HepG2 (cell line): ENCODE measurements around the gene VSIG10L. TPM values are rescaled to one million over a fixed set of nuclear protein-coding genes. Genes with fewer than 3 reads are reported as not detected.

ENCODE experiments used
- DPF2 ChIP-seq: sonication (generic); formaldehyde crosslinking; IDR thresholded peaks from 2 replicates; pipeline ENCODE4 v1.4.0; 2020; ENCODE audit warnings: mild to moderate bottlenecking, low read depth, missing genetic modification reagents, borderline replicate concordance
- HDAC1 ChIP-seq: sonication (generic); formaldehyde crosslinking; IDR thresholded peaks from 2 replicates; pipeline ENCODE4 v1.5.1; 2020; ENCODE audit warnings: mild to moderate bottlenecking, missing genetic modification reagents
- HDAC2 ChIP-seq: sonication (generic); formaldehyde crosslinking; IDR thresholded peaks from 2 replicates; pipeline ENCODE4 v1.4.0; 2020; ENCODE audit warnings: missing genetic modification reagents
- HNF4A ChIP-seq: sonication (generic); formaldehyde crosslinking; IDR thresholded peaks from 2 replicates; pipeline ENCODE4 v1.4.0; 2020; ENCODE audit warnings: missing genetic modification reagents
- HNRNPLL ChIP-seq: fragments of 200-400 bp; formaldehyde crosslinking; IDR thresholded peaks from 2 replicates; pipeline ENCODE4 v1.6.1; 2017; ENCODE audit warnings: mild to moderate bottlenecking, low read depth, low read length; ENCODE audit not compliant: poor library complexity, severe bottlenecking
- MED13 ChIP-seq: sonication (generic); formaldehyde crosslinking; IDR thresholded peaks from 2 replicates; pipeline ENCODE4 v1.5.0; 2020; ENCODE audit warnings: missing genetic modification reagents
- NR2F2 ChIP-seq: IDR thresholded peaks from 2 replicates; pipeline ENCODE4 v1.6.1; 2012; ENCODE audit warnings: low read depth, inconsistent platforms, borderline replicate concordance
- PAF1 ChIP-seq: IDR thresholded peaks from 2 replicates; pipeline ENCODE4 v1.6.1; 2016; ENCODE audit warnings: missing genetic modification reagents, missing compliant biosample characterization
- POLR2AphosphoS5 ChIP-seq: IDR thresholded peaks from 2 replicates; pipeline ENCODE4 v1.6.1; 2012; ENCODE audit warnings: low read depth, low read length
- PTBP1 ChIP-seq: fragments of 200-400 bp; formaldehyde crosslinking; IDR thresholded peaks from 2 replicates; pipeline ENCODE4 v1.6.1; 2018; ENCODE audit warnings: low read length, low read depth; ENCODE audit not compliant: poor library complexity, severe bottlenecking
- REXO4 ChIP-seq: sonication (generic); formaldehyde crosslinking; IDR thresholded peaks from 2 replicates; pipeline ENCODE4 v1.8.0; 2022; ENCODE audit warnings: missing genetic modification reagents, mild to moderate bottlenecking, borderline replicate concordance
- SMARCC2 ChIP-seq: fragments of 450-650 bp; IDR thresholded peaks from 2 replicates; pipeline ENCODE4 v1.6.1; 2017; ENCODE audit warnings: antibody characterized with exemption, mild to moderate bottlenecking
- ZFY ChIP-seq: sonication (generic); formaldehyde crosslinking; IDR thresholded peaks from 2 replicates; pipeline ENCODE4 v1.4.0; 2020; ENCODE audit warnings: missing genetic modification reagents
- ZNF264 ChIP-seq: sonication (generic); formaldehyde crosslinking; IDR thresholded peaks from 2 replicates; pipeline ENCODE4 v1.4.0; 2020; ENCODE audit warnings: missing genetic modification reagents
- ZNF724P ChIP-seq: sonication (generic); formaldehyde crosslinking; IDR thresholded peaks from 2 replicates; pipeline ENCODE4 v1.8.0; 2022; ENCODE audit warnings: missing genetic modification reagents, borderline replicate concordance
- ZNF776 ChIP-seq: sonication (generic); formaldehyde crosslinking; IDR thresholded peaks from 2 replicates; pipeline ENCODE4 v1.4.0; 2020; ENCODE audit warnings: mild to moderate bottlenecking, missing genetic modification reagents
- polyA plus RNA-seq, 8 experiments: library from polyadenylated mRNA; depleted of rRNA in 3 of 8; stranded (reverse) in 7 of 8; unstranded in 1 of 8; fragments of >200 nt; fragmentation: Illumina TruSeq in 4 of 8; extraction: Trizol in 4 of 8; gene quantifications; 2 replicates each; pipeline versions ENCODE4 v1.2.1 to v1.2.3, GENCODE V29; 2011 to 2016; ENCODE audit warnings: low read depth in 4 of 8, missing spikeins in 1 of 8, mixed read lengths in 1 of 8; ENCODE audit not compliant: insufficient read depth in 1 of 8
- total RNA-seq, 5 experiments: library from RNA; depleted of rRNA; stranded (reverse); fragments of >200 nt; fragmentation: Illumina TruSeq; extraction: Trizol; gene quantifications; 2 replicates each; pipeline ENCODE4 v1.2.3, GENCODE V29; 2016; ENCODE audit warnings: low read depth in 1 of 5
- TF ChIP-seq, protein P1 (sequence below): sonication (generic); formaldehyde crosslinking; IDR thresholded peaks from 2 replicates; pipeline ENCODE4 v1.4.0; 2020; ENCODE audit warnings: missing genetic modification reagents, borderline replicate concordance
- TF ChIP-seq, protein P2 (sequence below): IDR thresholded peaks from 2 replicates; pipeline ENCODE4 v1.6.1; 2016; ENCODE audit warnings: low read depth, control low read depth
- TF ChIP-seq, protein P3 (sequence below): fragments of 450-650 bp; IDR thresholded peaks from 2 replicates; pipeline ENCODE4 v1.6.1; 2017; ENCODE audit warnings: mild to moderate bottlenecking
- TF ChIP-seq, protein P4 (sequence below): sonication (generic); formaldehyde crosslinking; IDR thresholded peaks from 2 replicates; pipeline ENCODE4 v1.5.1; 2020; ENCODE audit warnings: mild to moderate bottlenecking, missing genetic modification reagents
- TF ChIP-seq, protein P5 (sequence below), 2 experiments: fragments of 450-650 bp in 1 of 2; sonication (generic) in 1 of 2; formaldehyde crosslinking; IDR thresholded peaks; 2 replicates each; pipeline versions ENCODE4 v1.5.0 to v1.8.0; 2020 to 2022; ENCODE audit warnings: mild to moderate bottlenecking in 1 of 2, missing genetic modification reagents in 1 of 2

Gene VSIG10L
- total and polyA plus RNA-seq, 2 of the 13 experiments (the other 11 are each of a cell fraction or from before 2014, with no cell fraction given) = 2.7 to 8.5 TPM

DNA sequence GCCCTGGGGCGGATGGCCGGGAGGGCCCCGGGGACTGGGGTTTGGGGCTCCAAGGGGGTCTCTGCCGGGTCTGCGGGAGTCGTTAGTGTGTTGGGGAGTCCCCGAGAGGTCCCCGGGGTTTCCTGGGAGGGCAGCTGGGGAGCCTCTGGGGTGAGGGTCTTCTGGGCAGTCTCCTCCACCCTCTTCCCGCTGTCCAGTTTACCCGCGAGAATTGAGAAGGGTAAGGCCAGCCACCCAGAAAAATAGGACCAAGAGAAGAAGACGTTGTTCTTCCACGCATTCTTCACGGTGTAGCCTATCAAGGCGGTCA lies 25.3 kb upstream of the VSIG10L start (continued):
- TF ChIP-seq, protein P1, sequence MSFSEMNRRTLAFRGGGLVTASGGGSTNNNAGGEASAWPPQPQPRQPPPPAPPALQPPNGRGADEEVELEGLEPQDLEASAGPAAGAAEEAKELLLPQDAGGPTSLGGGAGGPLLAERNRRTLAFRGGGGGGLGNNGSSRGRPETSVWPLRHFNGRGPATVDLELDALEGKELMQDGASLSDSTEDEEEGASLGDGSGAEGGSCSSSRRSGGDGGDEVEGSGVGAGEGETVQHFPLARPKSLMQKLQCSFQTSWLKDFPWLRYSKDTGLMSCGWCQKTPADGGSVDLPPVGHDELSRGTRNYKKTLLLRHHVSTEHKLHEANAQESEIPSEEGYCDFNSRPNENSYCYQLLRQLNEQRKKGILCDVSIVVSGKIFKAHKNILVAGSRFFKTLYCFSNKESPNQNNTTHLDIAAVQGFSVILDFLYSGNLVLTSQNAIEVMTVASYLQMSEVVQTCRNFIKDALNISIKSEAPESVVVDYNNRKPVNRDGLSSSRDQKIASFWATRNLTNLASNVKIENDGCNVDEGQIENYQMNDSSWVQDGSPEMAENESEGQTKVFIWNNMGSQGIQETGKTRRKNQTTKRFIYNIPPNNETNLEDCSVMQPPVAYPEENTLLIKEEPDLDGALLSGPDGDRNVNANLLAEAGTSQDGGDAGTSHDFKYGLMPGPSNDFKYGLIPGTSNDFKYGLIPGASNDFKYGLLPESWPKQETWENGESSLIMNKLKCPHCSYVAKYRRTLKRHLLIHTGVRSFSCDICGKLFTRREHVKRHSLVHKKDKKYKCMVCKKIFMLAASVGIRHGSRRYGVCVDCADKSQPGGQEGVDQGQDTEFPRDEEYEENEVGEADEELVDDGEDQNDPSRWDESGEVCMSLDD (CRISPR knock-in tag) = peak; percentile 16; the same call in 1 of the 2 replicates
- TF ChIP-seq POLR2AphosphoS5 (peak; percentile 82), ZFY (no peak), PTBP1 (peak; percentile 5), ZNF776 (CRISPR knock-in tag) (0 out of 2 replicates have a peak, but pooled peaks have one; percentile 13), SMARCC2 (no peak), HDAC1 (no peak), ZNF724P (CRISPR knock-in tag) (no peak), REXO4 (CRISPR knock-in tag) (no peak), HNF4A (CRISPR knock-in tag) (no peak), HNRNPLL (peak; percentile 1), PAF1 (CRISPR knock-in tag) (no peak), DPF2 (CRISPR knock-in tag) (no peak), HDAC2 (CRISPR knock-in tag) (no peak), ZNF264 (peak; percentile 70), NR2F2 (no peak), MED13 (CRISPR knock-in tag) (peak; percentile 66; the same call in 1 of the 2 replicates)
- TF ChIP-seq, protein P2, sequence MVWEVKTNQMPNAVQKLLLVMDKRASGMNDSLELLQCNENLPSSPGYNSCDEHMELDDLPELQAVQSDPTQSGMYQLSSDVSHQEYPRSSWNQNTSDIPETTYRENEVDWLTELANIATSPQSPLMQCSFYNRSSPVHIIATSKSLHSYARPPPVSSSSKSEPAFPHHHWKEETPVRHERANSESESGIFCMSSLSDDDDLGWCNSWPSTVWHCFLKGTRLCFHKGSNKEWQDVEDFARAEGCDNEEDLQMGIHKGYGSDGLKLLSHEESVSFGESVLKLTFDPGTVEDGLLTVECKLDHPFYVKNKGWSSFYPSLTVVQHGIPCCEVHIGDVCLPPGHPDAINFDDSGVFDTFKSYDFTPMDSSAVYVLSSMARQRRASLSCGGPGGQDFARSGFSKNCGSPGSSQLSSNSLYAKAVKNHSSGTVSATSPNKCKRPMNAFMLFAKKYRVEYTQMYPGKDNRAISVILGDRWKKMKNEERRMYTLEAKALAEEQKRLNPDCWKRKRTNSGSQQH (CRISPR knock-in tag) = no peak
- TF ChIP-seq, protein P3, sequence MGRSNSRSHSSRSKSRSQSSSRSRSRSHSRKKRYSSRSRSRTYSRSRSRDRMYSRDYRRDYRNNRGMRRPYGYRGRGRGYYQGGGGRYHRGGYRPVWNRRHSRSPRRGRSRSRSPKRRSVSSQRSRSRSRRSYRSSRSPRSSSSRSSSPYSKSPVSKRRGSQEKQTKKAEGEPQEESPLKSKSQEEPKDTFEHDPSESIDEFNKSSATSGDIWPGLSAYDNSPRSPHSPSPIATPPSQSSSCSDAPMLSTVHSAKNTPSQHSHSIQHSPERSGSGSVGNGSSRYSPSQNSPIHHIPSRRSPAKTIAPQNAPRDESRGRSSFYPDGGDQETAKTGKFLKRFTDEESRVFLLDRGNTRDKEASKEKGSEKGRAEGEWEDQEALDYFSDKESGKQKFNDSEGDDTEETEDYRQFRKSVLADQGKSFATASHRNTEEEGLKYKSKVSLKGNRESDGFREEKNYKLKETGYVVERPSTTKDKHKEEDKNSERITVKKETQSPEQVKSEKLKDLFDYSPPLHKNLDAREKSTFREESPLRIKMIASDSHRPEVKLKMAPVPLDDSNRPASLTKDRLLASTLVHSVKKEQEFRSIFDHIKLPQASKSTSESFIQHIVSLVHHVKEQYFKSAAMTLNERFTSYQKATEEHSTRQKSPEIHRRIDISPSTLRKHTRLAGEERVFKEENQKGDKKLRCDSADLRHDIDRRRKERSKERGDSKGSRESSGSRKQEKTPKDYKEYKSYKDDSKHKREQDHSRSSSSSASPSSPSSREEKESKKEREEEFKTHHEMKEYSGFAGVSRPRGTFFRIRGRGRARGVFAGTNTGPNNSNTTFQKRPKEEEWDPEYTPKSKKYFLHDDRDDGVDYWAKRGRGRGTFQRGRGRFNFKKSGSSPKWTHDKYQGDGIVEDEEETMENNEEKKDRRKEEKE = no peak
- TF ChIP-seq, protein P4, sequence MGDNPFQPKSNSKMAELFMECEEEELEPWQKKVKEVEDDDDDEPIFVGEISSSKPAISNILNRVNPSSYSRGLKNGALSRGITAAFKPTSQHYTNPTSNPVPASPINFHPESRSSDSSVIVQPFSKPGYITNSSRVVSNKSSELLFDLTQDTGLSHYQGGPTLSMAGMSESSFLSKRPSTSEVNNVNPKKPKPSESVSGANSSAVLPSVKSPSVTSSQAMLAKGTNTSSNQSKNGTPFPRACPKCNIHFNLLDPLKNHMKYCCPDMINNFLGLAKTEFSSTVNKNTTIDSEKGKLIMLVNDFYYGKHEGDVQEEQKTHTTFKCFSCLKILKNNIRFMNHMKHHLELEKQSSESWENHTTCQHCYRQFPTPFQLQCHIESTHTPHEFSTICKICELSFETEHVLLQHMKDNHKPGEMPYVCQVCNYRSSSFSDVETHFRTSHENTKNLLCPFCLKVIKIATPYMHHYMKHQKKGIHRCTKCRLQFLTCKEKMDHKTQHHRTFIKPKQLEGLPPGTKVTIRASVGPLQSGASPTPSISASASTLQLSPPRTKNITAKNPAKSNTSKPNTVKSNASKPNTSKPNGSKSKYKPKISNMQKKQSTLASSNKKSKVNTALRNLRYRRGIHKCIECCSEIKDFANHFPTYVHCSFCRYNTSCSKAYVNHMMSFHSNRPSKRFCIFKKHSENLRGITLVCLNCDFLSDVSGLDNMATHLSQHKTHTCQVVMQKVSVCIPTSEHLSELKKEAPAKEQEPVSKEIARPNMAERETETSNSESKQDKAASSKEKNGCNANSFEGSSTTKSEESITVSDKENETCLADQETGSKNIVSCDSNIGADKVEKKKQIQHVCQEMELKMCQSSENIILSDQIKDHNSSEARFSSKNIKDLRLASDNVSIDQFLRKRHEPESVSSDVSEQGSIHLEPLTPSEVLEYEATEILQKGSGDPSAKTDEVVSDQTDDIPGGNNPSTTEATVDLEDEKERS (CRISPR knock-in tag) = 0 out of 2 replicates have a peak, but pooled peaks have one; percentile 9
- TF ChIP-seq, protein P5, sequence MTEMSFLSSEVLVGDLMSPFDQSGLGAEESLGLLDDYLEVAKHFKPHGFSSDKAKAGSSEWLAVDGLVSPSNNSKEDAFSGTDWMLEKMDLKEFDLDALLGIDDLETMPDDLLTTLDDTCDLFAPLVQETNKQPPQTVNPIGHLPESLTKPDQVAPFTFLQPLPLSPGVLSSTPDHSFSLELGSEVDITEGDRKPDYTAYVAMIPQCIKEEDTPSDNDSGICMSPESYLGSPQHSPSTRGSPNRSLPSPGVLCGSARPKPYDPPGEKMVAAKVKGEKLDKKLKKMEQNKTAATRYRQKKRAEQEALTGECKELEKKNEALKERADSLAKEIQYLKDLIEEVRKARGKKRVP (CRISPR knock-in tag; IDR thresholded peaks at IDR 0.05) = no peak
